Endometrial microvascular endothelial cells (primary cell): Measurements from ENCODE around the gene SLC22A2. TPM values are rescaled to one million over a fixed set of nuclear protein-coding genes. Genes with fewer than 3 reads are reported as not detected.
"Not testable (repeated sequence)": the region's sequence is repeated elsewhere in the genome, so short reads cannot be mapped to it uniquely, and the experiment has no call there.

Experiments used
- in situ Hi-C: cut with HindIII; loops from 2 replicates; pipeline ENCODE4 v1.10.0; 2017; ENCODE audit warnings: low sequenced_read_pairs, low pct_unique_long_range_greater_than_20kb; ENCODE audit errors: inconsistent ontology term
- total RNA-seq: library from RNA; depleted of rRNA; stranded (reverse); fragments of >200 nt; gene quantifications from one replicate; pipeline ENCODE4 v1.2.3, GENCODE V29; 2015; ENCODE audit errors: inconsistent ontology term

Gene SLC22A2
- total RNA-seq, 1 donor from 2014 or later, result not detected

GRCh38 chr6:160254467-160255312 lies 3.9 kb downstream of the SLC22A2 start:
- in situ Hi-C loops, result no loop called here

GRCh38 chr6:160253714-160254113 lies 4.9 kb downstream of the SLC22A2 start:
- in situ Hi-C loops, result no loop called here

- in situ Hi-C loops, result no loop called here
These were observed 5.3 kb downstream of the SLC22A2 start for GRCh38 chr6:160253292-160253691.

- in situ Hi-C loops, result no loop called here
These were observed 6.4 kb downstream of the SLC22A2 start for GRCh38 chr6:160252073-160252813.

- in situ Hi-C loops, result no loop called here
These were observed 8.9 kb downstream of the SLC22A2 start for GRCh38 chr6:160249671-160250070.

- in situ Hi-C loops, result no loop called here
These were observed 10.1 kb downstream of the SLC22A2 start for GRCh38 chr6:160248538-160248937.

- in situ Hi-C loops, result no loop called here
These were observed 11.2 kb downstream of the SLC22A2 start for GRCh38 chr6:160247457-160247883.

GRCh38 chr6:160240691-160241084 lies 17.9 kb downstream of the SLC22A2 start:
- in situ Hi-C loops, result no loop called here

- in situ Hi-C loops, result no loop called here
These were observed 18.5 kb downstream of the SLC22A2 start for GRCh38 chr6:160239929-160240690.

GRCh38 chr6:160238761-160239751 lies 19.6 kb downstream of the SLC22A2 start:
- in situ Hi-C loops, result no loop called here

GRCh38 chr6:160238278-160238711 lies 20.3 kb downstream of the SLC22A2 start:
- in situ Hi-C loops, result no loop called here

- in situ Hi-C loops, result not testable (repeated sequence)
These were observed 20.9 kb downstream of the SLC22A2 start for GRCh38 chr6:160237597-160238275.

- in situ Hi-C loops, result not testable (repeated sequence)
These were observed 22.3 kb downstream of the SLC22A2 start for GRCh38 chr6:160236235-160236872.

GRCh38 chr6:160233950-160234640 lies 24.5 kb downstream of the SLC22A2 start:
- in situ Hi-C loops, result not testable (repeated sequence)

- in situ Hi-C loops, result no loop called here
These were observed 30.9 kb downstream of the SLC22A2 start for GRCh38 chr6:160227769-160228161.

- in situ Hi-C loops, result no loop called here
These were observed 31.4 kb downstream of the SLC22A2 start for GRCh38 chr6:160227038-160227768.
